Effector memory CD8-positive, alpha-beta T cell (primary cell): ENCODE measurements around the gene ECEL1.
A peak's percentile ranks its signal among the peaks of the same experiment; 100 is the strongest.

Source experiments
- ATAC-seq: fragments of 150-1000 bp; cut with Tn5 transposase; replicated peaks from 2 replicates; pipeline ENCODE4 v1.10.0; 2021; ENCODE audit warnings: mild to moderate bottlenecking, moderate library complexity
- DNase-seq, 3 experiments: peaks; one replicate each; pipeline ENCODE4 v3.0.0; 2021
- H3K27ac Mint-ChIP-seq, 2 donors: one replicate each; pipeline ENCODE4 v1.8.0; 2022; ENCODE audit warnings: mild to moderate bottlenecking in 2 of 2, mixed read lengths in 2 of 2, moderate library complexity in 2 of 2
- H3K27me3 Mint-ChIP-seq, 2 donors: one replicate each; pipeline ENCODE4 v1.8.0; 2022; ENCODE audit warnings: mixed read lengths in 2 of 2
- H3K36me3 Mint-ChIP-seq: one replicate; pipeline ENCODE4 v1.8.0; 2022; ENCODE audit warnings: mild to moderate bottlenecking, moderate library complexity, mixed read lengths; ENCODE audit not compliant: insufficient read depth
- H3K4me1 Mint-ChIP-seq, 2 donors: one replicate each; pipeline ENCODE4 v1.8.0; 2022; ENCODE audit warnings: low read depth in 2 of 2, mixed read lengths in 2 of 2
- H3K4me3 Mint-ChIP-seq, 2 donors: one replicate each; pipeline ENCODE4 v1.8.0; 2022; ENCODE audit warnings: mild to moderate bottlenecking in 2 of 2, mixed read lengths in 2 of 2, moderate library complexity in 2 of 2
- H3K9me3 Mint-ChIP-seq, 2 donors: one replicate each; pipeline ENCODE4 v1.8.0; 2022; ENCODE audit warnings: mixed read lengths in 2 of 2

The ECEL1 gene

DNA sequence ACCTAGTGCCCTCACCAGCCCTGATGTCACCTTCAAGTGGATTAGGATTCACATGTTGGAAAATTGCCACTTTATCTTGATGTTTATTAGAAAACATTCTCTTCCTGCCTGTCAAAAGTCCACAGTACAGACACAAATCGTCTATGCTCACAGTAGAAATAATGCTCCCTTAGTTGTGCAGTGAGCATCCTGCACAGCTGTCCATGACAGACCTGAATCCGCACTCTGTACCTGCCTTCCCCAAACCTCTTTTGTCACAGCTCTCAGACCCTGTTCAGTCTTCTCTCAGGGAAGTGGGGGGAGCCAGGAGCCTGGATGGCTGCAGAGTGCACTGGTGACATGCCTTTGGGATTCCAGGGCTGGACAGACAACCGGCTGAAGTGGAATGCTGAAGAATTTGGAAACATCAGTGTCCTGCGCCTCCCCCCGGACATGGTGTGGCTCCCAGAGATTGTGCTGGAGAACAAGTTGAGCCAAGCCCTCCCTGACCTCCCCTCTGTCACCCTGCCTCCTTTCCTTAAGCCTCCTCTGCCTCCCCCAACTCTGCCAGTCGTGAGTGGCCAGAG is 40.4 kb upstream of the ECEL1 start:
- H3K4me3 Mint-ChIP-seq = no peak overlapping the region
- ATAC-seq (no peak), DNase-seq (no peak)
- H3K27ac Mint-ChIP-seq = peak overlapping the region in 1 of 2 donors; percentile 79
- peaks cover 14 to 17% of the 10 kb centered on the region in 2 donors for H3K4me1 Mint-ChIP-seq
- peaks cover 5% of the 10 kb centered on the region for H3K36me3 Mint-ChIP-seq
- H3K27me3 Mint-ChIP-seq = peaks cover 48 to 84% of the 10 kb centered on the region in 2 donors
- no peaks in the 10 kb centered on the region for H3K9me3 Mint-ChIP-seq

DNA sequence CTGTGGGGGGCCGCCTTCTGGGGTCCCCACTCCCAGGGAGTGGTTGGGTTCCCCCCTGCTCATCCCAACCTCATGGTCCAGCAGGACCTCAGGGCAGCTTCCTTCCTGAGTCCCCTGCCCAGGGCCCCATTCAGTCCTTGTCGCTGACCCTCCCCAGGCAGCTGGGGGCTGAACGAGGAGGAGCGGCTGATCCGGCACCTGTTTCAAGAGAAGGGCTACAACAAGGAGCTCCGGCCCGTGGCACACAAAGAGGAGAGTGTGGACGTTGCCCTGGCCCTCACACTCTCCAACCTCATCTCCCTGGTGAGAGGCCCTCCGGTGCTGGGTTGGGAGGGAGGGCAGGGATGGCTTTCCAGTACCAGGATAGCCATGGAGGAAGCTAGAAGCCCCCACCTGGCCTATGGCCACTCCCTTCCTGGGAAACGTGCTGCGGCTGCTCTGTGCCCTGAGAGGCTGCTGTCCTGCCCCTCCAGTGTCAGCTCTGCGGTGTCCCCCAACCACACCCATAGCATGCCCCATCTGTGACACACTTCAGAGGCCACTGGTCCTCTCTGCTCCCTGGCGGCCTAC is 38.8 kb upstream of the ECEL1 start:
- no peak for DNase-seq
- Mint-ChIP-seq H3K36me3 (peaks cover 4% of the 10 kb centered on the region), H3K4me3 (no peak overlapping the region), H3K4me1 (peaks cover 15 to 21% of the 10 kb centered on the region in 2 donors), H3K27ac (no peak overlapping the region), H3K27me3 (peaks cover 46 to 84% of the 10 kb centered on the region in 2 donors), H3K9me3 (no peaks in the 10 kb centered on the region)
- no peak for ATAC-seq

GRCh38 chr2:232525791-232526371 is 38.2 kb upstream of the ECEL1 start, which contains the start of gene CHRND:
Gene CHRND, plus strand, starts transcription at chr2:232526160. Its CDS starts 56 bp downstream, at chr2:232526216.
- ATAC-seq (no peak), DNase-seq (no peak)
- H3K9me3 Mint-ChIP-seq = no peaks in the 10 kb centered on the region
- H3K4me1 Mint-ChIP-seq = peaks cover 16 to 23% of the 10 kb centered on the region in 2 donors
- H3K27ac Mint-ChIP-seq = no peak within 1 kb of the TSS
- H3K27me3 Mint-ChIP-seq = peaks cover 49 to 84% of the 10 kb centered on the region in 2 donors
- H3K4me3 Mint-ChIP-seq = no peak within 1 kb of the TSS
- H3K36me3 Mint-ChIP-seq = peaks cover 3% of the 10 kb centered on the region

DNA sequence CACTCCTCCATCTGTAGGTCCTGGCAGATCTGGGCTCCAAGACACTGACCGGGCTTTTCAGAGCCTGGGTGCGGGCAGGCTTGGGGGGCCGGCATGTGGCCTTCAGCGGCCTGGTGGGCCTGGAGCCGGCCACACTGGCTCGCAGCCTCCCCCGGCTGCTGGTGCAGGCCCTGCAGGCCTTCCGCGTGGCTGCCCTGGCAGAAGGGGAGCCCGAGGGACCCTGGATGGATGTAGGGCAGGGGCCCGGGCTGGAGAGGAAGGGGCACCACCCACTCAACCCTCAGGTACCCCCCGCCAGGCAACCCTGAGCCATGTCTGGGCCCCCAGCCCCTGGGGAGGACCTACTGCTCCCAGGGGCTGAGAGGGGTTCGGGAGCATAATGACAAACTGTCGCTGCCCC is 37.6 kb upstream of the ECEL1 start:
- H3K27me3 Mint-ChIP-seq = peaks cover 49 to 84% of the 10 kb centered on the region in 2 donors
- no peak overlapping the region for H3K4me3 Mint-ChIP-seq
- H3K4me1 Mint-ChIP-seq = peaks cover 14 to 23% of the 10 kb centered on the region in 2 donors
- H3K9me3 Mint-ChIP-seq = no peaks in the 10 kb centered on the region
- ATAC-seq = no peak
- peaks cover 7% of the 10 kb centered on the region for H3K36me3 Mint-ChIP-seq
- DNase-seq = no peak
- no peak overlapping the region for H3K27ac Mint-ChIP-seq

- no peak overlapping the region for H3K27ac Mint-ChIP-seq
- peaks cover 50 to 84% of the 10 kb centered on the region in 2 donors for H3K27me3 Mint-ChIP-seq
- DNase-seq (no peak), ATAC-seq (no peak)
- no peaks in the 10 kb centered on the region for H3K9me3 Mint-ChIP-seq
- peak overlapping the region in 1 of 2 donors; percentile 46 for H3K4me3 Mint-ChIP-seq
- H3K36me3 Mint-ChIP-seq = peaks cover 7% of the 10 kb centered on the region
- H3K4me1 Mint-ChIP-seq = peaks cover 14 to 23% of the 10 kb centered on the region in 2 donors
These were observed 37.1 kb upstream of the ECEL1 start for GRCh38 chr2:232524771-232525170.

DNA sequence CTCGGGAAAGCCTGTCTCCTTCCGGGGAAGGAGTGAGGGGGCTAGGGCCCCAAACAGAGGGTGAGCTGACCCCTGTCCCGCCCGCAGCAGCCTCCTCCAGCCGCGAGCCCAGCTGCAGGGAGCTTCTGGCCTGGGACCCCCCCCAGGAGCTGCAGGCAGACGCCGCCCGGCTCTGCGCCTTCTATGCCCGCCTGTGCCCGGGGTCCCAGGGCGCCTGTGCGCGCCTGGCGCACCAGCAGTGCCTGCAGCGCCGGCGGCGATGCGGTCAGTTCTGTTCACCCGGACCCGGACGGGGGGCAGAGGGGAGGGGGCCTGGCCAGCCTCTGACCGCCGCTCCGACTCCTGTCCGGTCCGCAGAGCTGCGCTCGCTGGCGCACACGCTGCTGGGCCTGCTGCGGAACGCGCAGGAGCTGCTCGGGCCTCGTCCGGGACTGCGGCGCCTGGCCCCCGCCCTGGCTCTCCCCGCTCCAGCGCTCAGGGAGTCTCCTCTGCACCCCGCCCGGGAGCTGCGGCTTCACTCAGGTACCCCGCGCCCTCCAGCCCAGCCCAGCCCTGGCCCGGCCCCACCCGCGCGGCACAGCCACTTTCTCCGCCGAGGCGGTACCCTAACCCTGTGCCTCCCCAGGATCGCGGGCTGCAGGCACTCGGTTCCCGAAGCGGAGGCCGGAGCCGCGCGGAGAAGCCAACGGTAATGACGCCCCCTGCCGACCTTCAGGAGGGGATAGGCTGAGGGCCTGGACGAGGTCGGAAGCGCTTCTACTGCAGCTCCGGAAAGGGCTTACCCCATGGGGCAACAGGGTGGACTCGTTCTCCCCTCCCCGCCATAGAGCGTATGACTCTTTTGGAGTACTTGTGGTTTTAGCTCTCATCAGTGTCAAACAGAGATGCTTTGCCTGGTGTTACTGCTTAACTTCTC is 36.3 kb upstream of the ECEL1 start:
- Mint-ChIP-seq H3K4me3 (peak overlapping the region in 1 of 2 donors; percentile 51), H3K27me3 (peaks cover 54 to 84% of the 10 kb centered on the region in 2 donors)

GRCh38 chr2:232523402-232523681 is 35.7 kb upstream of the ECEL1 start:
- no peak overlapping the region for H3K27ac Mint-ChIP-seq
- peaks cover 7% of the 10 kb centered on the region for H3K36me3 Mint-ChIP-seq
- H3K9me3 Mint-ChIP-seq = no peaks in the 10 kb centered on the region
- peaks cover 4 to 11% of the 10 kb centered on the region in 2 donors for H3K4me1 Mint-ChIP-seq
- peaks cover 54 to 84% of the 10 kb centered on the region in 2 donors for H3K27me3 Mint-ChIP-seq
- no peak for DNase-seq
- peak overlapping the region; percentile 37 to 51 for H3K4me3 Mint-ChIP-seq
- no peak for ATAC-seq

More for the DNA sequence above, 36.3 kb upstream of the ECEL1 start:
- DNase-seq = no peak
- ATAC-seq = no peak
- Mint-ChIP-seq H3K27ac (no peak overlapping the region), H3K9me3 (no peaks in the 10 kb centered on the region), H3K36me3 (peaks cover 7% of the 10 kb centered on the region), H3K4me1 (peaks cover 10 to 17% of the 10 kb centered on the region in 2 donors)

DNA sequence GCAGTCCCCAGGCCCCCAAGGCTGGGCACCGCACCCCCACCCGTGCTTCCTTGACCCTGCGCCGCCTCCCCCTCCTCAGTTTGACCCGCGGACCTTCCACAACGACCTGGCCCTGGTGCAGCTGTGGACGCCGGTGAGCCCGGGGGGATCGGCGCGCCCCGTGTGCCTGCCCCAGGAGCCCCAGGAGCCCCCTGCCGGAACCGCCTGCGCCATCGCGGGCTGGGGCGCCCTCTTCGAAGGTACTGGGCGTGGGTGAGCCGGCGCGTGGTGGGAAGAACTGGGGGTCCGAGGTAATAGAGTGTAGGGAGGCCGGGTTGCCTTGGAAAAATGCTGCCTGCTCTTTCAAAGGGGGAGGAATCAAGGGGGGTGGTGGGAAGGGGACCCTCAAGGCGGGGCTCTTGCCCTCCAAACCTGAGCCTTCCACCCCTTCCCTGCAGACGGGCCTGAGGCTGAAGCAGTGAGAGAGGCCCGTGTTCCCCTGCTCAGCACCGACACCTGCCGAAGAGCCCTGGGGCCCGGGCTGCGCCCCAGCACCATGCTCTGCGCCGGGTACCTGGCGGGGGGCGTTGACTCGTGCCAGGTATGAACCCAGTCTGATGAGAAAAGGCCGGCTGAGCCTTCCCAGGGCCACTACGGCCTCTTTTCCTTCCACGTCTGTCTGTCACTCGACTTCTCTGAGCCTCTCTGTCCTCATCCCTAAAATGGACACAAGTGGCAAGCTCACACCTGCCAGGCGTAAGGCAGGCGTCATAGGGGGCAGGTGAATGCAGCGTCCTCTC is 35.2 kb upstream of the ECEL1 start:
- no peaks in the 10 kb centered on the region for H3K9me3 Mint-ChIP-seq
- DNase-seq = no peak
- peaks cover 4 to 10% of the 10 kb centered on the region in 2 donors for H3K4me1 Mint-ChIP-seq
- peaks cover 52 to 84% of the 10 kb centered on the region in 2 donors for H3K27me3 Mint-ChIP-seq
- ATAC-seq = no peak
- H3K4me3 Mint-ChIP-seq = peak overlapping the region; percentile 37 to 51
- peaks cover 7% of the 10 kb centered on the region for H3K36me3 Mint-ChIP-seq
- H3K27ac Mint-ChIP-seq = no peak overlapping the region

- ATAC-seq (peak; percentile 82), DNase-seq (peak; percentile 61 to 68 (median 64))
- peaks cover 4 to 10% of the 10 kb centered on the region in 2 donors for H3K4me1 Mint-ChIP-seq
- H3K27me3 Mint-ChIP-seq = peaks cover 51 to 82% of the 10 kb centered on the region in 2 donors
- H3K36me3 Mint-ChIP-seq = peaks cover 7% of the 10 kb centered on the region
- no peak overlapping the region for H3K27ac Mint-ChIP-seq
- no peaks in the 10 kb centered on the region for H3K9me3 Mint-ChIP-seq
- peak overlapping the region; percentile 37 to 51 for H3K4me3 Mint-ChIP-seq
These were observed 34.5 kb upstream of the ECEL1 start for GRCh38 chr2:232521959-232522622.

GRCh38 chr2:232521098-232521497 is 33.5 kb upstream of the ECEL1 start:
- peak overlapping the region in 1 of 2 donors; percentile 57 for H3K27ac Mint-ChIP-seq
- ATAC-seq (no peak), DNase-seq (no peak)
- H3K27me3 Mint-ChIP-seq = peaks cover 51 to 81% of the 10 kb centered on the region in 2 donors
- peaks cover 7% of the 10 kb centered on the region for H3K36me3 Mint-ChIP-seq
- H3K4me3 Mint-ChIP-seq = peak overlapping the region; percentile 70 to 78
- H3K4me1 Mint-ChIP-seq = peaks cover 4 to 10% of the 10 kb centered on the region in 2 donors
- H3K9me3 Mint-ChIP-seq = no peaks in the 10 kb centered on the region

DNA sequence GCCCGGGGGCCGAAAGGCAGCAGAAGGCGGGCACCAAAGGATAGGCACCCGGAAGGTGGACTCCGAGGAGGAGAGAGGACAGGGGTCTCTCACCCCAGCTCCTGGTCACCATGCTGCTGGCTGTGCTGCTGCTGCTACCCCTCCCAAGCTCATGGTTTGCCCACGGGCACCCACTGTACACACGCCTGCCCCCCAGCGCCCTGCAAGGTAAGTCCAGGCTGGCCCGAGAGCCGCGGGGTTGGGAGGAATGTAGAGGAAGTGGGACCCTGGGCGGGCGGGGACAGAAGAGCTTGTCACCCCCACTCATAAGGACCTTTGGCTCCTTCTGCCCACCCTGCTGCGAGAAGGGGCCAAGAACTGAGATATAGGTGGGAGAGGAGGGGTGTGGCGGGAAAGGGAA is 32.9 kb upstream of the ECEL1 start:
- Mint-ChIP-seq H3K9me3 (no peaks in the 10 kb centered on the region), H3K27ac (no peak overlapping the region), H3K4me1 (peaks cover 4 to 10% of the 10 kb centered on the region in 2 donors), H3K27me3 (peaks cover 51 to 80% of the 10 kb centered on the region in 2 donors), H3K36me3 (peaks cover 7% of the 10 kb centered on the region), H3K4me3 (no peak overlapping the region)
- DNase-seq (no peak), ATAC-seq (no peak)

DNA sequence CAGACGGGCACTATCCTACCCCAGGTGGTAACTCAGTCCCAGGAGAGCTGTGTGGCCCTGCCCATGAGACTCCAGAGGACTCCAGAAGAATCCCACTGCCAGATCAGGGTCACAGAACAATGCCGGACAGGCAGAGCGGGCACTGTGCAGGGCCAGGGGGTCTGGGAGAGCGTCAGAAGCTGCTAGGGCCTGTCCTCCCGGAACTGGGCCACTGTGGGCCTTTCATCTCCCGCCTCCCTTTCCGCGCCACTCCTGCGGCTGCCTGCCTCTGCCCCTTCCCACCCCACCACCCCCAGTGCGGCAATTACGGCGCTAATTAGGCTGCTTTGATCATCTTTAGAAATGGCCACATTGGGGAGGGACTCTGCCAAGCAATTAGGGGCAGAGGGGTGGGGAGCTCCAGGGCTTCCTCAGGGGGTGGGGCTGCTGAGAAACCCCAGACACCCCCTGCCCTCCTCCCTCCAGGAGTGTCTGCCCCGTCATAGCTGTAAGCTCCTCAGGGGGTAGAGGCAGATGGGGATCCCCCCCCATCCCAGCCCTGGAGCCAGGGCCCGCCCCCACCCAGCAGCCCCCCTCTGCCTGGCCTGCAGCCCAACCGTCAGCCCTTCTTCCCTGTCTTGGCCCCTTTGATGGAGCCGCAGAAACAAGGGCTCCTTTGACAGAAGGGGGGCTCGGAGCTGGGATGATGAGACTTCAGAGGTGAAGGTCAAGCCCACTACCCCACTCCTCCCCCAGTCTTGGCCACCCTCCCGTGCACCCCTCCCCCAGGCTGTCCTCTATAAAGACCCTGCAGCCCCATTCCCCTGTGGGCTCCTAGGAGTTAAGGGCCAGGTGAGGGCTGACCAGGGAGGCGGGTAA is 32.2 kb upstream of the ECEL1 start, which contains the start of gene PRSS56:
Gene PRSS56, plus strand, starts transcription at position 808 of the 858 bp plus-strand sequence. CDS start 211 bp downstream, outside the sequence.
- peaks cover 50 to 85% of the 10 kb centered on the region in 2 donors for H3K27me3 Mint-ChIP-seq
- no peaks in the 10 kb centered on the region for H3K9me3 Mint-ChIP-seq
- peak within 1 kb of the TSS in 1 of 2 donors; percentile 57 for H3K27ac Mint-ChIP-seq
- no peak for DNase-seq
- peaks cover 7% of the 10 kb centered on the region for H3K36me3 Mint-ChIP-seq
- no peak within 1 kb of the TSS for H3K4me3 Mint-ChIP-seq
- no peak for ATAC-seq
- peaks cover 4 to 10% of the 10 kb centered on the region in 2 donors for H3K4me1 Mint-ChIP-seq
